Right cardiac atrium (tissue), 5 donors: ENCODE results near the gene AATK. TPM values are rescaled to one million over a fixed set of nuclear protein-coding genes. Genes with fewer than 3 reads are reported as not detected.
A peak's percentile ranks its signal among the peaks of the same experiment; 100 is the strongest.
"Not testable (repeated sequence)": the region's sequence is repeated elsewhere in the genome, so short reads cannot be mapped to it uniquely, and the experiment has no call there.

Experiments used
- ATAC-seq, 2 donors: fragments of 200-7000 bp; cut with Tn5 transposase; one replicate each; pipeline versions ENCODE4 v1.8.0 to v1.9.1; 2020; ENCODE audit warnings: moderate library complexity in 2 of 2, mild to moderate bottlenecking in 1 of 2
- DNase-seq, 3 donors: peaks; one replicate each; pipeline ENCODE4 v3.0.0-alpha.2; 2020
- H3K27ac ChIP-seq: one replicate; pipeline ENCODE4 v1.5.1; 2013; ENCODE audit warnings: mild to moderate bottlenecking, low read length, control low read depth, moderate library complexity
- H3K27me3 ChIP-seq: one replicate; pipeline ENCODE4 v1.6.1; 2013; ENCODE audit not compliant: control insufficient read depth, insufficient read depth
- H3K4me1 ChIP-seq: one replicate; pipeline ENCODE4 v1.6.1; 2013; ENCODE audit warnings: low read length; ENCODE audit not compliant: control insufficient read depth, insufficient read depth
- H3K4me3 ChIP-seq: one replicate; pipeline ENCODE4 v1.5.1; 2013; ENCODE audit warnings: low read length, control low read depth
- H3K9me3 ChIP-seq: one replicate; pipeline ENCODE4 v1.6.1; 2013; ENCODE audit warnings: low read length; ENCODE audit not compliant: control insufficient read depth
- WGBS: extraction: QIAGEN DNeasy Blood & Tissue Kit; methylation state at CpG from one replicate; pipeline ENCODE4 v1.1.7; 2013; 5-methylcytosine and 5-hydroxymethylcytosine counted together
- intact Hi-C, 4 donors: fragments of 100-400 bp; cut with DNase I; formaldehyde crosslinking; loops; one replicate each; pipeline versions ENCODE4 v1.11.0 to v1.14.0; 2022 to 2023
- polyA plus RNA-seq: library from polyadenylated mRNA; stranded (reverse); fragments of 200-250 nt; gene quantifications from one replicate; pipeline ENCODE4 v1.2.3, GENCODE V29; 2013
- total RNA-seq, 4 donors: library from RNA; stranded (reverse); fragmentation: NEBNext Ultra II Directional; extraction: Animal tissue kit (Norgen Biotek cat#: 25700); gene quantifications; one replicate each; pipeline ENCODE4 v1.2.1, GENCODE V29; 2021
- donor health status: healthy with polysubstance abuse.
- donor health status: DM: no; HTN: yes; CAD: no.
- donor health status: DM: no; HTN: no; CAD: no.
- donor health status: DM: no; HTN: yes; CAD: no; lungs with severe emphysema.
- donor health status: DM: yes; HTN: yes; CAD: no.

AATK gene
- total and polyA plus RNA-seq, 5 donors, result 8.6 to 15.4 (median 12.4) TPM

- Histone ChIP-seq H3K27ac (no peak overlapping the region), H3K9me3 (no peaks in the 10 kb centered on the region), H3K27me3 (no peaks in the 10 kb centered on the region), H3K4me3 (no peak overlapping the region), H3K4me1 (peaks cover 4% of the 10 kb centered on the region)
- DNase-seq, result no peak
- intact Hi-C loops, result no loop called here
- 91% methylated on average over 32 of the region's 32 CpGs for WGBS
- ATAC-seq, result no peak
Measured at GRCh38 chr17:81086789-81087551, 79.1 kb downstream of the AATK start.

- ATAC-seq, result no peak
- Histone ChIP-seq H3K27me3 (no peaks in the 10 kb centered on the region), H3K27ac (no peak overlapping the region), H3K4me1 (peaks cover 5% of the 10 kb centered on the region), H3K4me3 (no peak overlapping the region), H3K9me3 (no peaks in the 10 kb centered on the region)
- intact Hi-C loops, result no loop called here
- WGBS, result 86% methylated on average over 20 of the region's 20 CpGs
- no peak for DNase-seq
Measured at GRCh38 chr17:81085420-81085911, 80.6 kb downstream of the AATK start.

GRCh38 chr17:81084680-81085419, 81.2 kb downstream of the AATK start:
- DNase-seq, result peak in 1 of 3 donors; percentile 62
- no peaks in the 10 kb centered on the region for H3K27me3 ChIP-seq
- 69% methylated on average over 26 of the region's 26 CpGs for WGBS
- H3K4me3 ChIP-seq, result no peak overlapping the region
- peak; percentile 5 to 7 for ATAC-seq
- peaks cover 5% of the 10 kb centered on the region for H3K4me1 ChIP-seq
- no peak overlapping the region for H3K27ac ChIP-seq
- H3K9me3 ChIP-seq, result no peaks in the 10 kb centered on the region
- intact Hi-C loops, result no loop called here

GRCh38 chr17:81083125-81083765, 82.8 kb downstream of the AATK start:
- DNase-seq, result peak; percentile 69 to 85 (median 79)
- H3K4me1 ChIP-seq, result peaks cover 5% of the 10 kb centered on the region
- WGBS, result 58% methylated on average over 27 of the region's 27 CpGs
- no peaks in the 10 kb centered on the region for H3K27me3 ChIP-seq
- peak overlapping the region; percentile 58 for H3K27ac ChIP-seq
- H3K9me3 ChIP-seq, result no peaks in the 10 kb centered on the region
- ATAC-seq, result peak; percentile 53 to 82
- intact Hi-C loops, result no loop called here
- no peak overlapping the region for H3K4me3 ChIP-seq

GRCh38 chr17:81082177-81083073, 83.6 kb downstream of the AATK start:
- H3K4me3 ChIP-seq, result no peak overlapping the region
- H3K27ac ChIP-seq, result peak overlapping the region; percentile 58
- intact Hi-C loops, result no loop called here
- ATAC-seq, result peak; percentile 54 to 55
- WGBS, result 78% methylated on average over 33 of the region's 33 CpGs
- H3K4me1 ChIP-seq, result peaks cover 5% of the 10 kb centered on the region
- no peaks in the 10 kb centered on the region for H3K27me3 ChIP-seq
- peak; percentile 47 to 73 (median 63) for DNase-seq
- H3K9me3 ChIP-seq, result no peaks in the 10 kb centered on the region

- peaks cover 5% of the 10 kb centered on the region for H3K4me1 ChIP-seq
- WGBS, result 83% methylated on average over 33 of the region's 33 CpGs
- peak overlapping the region; percentile 19 for H3K27ac ChIP-seq
- no peaks in the 10 kb centered on the region for H3K27me3 ChIP-seq
- H3K9me3 ChIP-seq, result no peaks in the 10 kb centered on the region
- H3K4me3 ChIP-seq, result no peak overlapping the region
- ATAC-seq, result no peak
- intact Hi-C loops, result no loop called here
- DNase-seq, result no peak
Measured at GRCh38 chr17:81081222-81082176, 84.5 kb downstream of the AATK start.

- H3K9me3 ChIP-seq, result no peaks in the 10 kb centered on the region
- peaks cover 5% of the 10 kb centered on the region for H3K4me1 ChIP-seq
- WGBS, result 59% methylated on average over 19 of the region's 19 CpGs
- DNase-seq, result no peak
- no peak overlapping the region for H3K4me3 ChIP-seq
- no peaks in the 10 kb centered on the region for H3K27me3 ChIP-seq
- H3K27ac ChIP-seq, result no peak overlapping the region
- intact Hi-C loops, result no loop called here
- no peak for ATAC-seq
Measured at GRCh38 chr17:81080019-81080418, 86.0 kb downstream of the AATK start.

GRCh38 chr17:81078026-81078913, 87.8 kb downstream of the AATK start:
- H3K4me1 ChIP-seq, H3K27me3 ChIP-seq, H3K4me3 ChIP-seq, ATAC-seq, H3K27ac ChIP-seq, DNase-seq, H3K9me3 ChIP-seq, intact Hi-C loops: not testable (repeated sequence)
- WGBS, result 95% methylated on average over 45 of the region's 45 CpGs

- ATAC-seq (no peak), DNase-seq (no peak)
- no peak overlapping the region for H3K4me3 ChIP-seq
- 77% methylated on average over 14 of the region's 14 CpGs for WGBS
- no peaks in the 10 kb centered on the region for H3K27me3 ChIP-seq
- no peaks in the 10 kb centered on the region for H3K4me1 ChIP-seq
- no peaks in the 10 kb centered on the region for H3K9me3 ChIP-seq
- no peak overlapping the region for H3K27ac ChIP-seq
- intact Hi-C loops, result no loop called here
Measured at GRCh38 chr17:81076141-81076679, 89.8 kb downstream of the AATK start.
